Prostate gland (tissue), 2 donors: ENCODE measurements around the gene HDGFL3. TPM values are rescaled to one million over a fixed set of nuclear protein-coding genes. Genes with fewer than 3 reads are reported as not detected.

Experiments
- DNase-seq: peaks from one replicate; pipeline ENCODE4 v3.0.0-alpha.2; 2019; ENCODE audit warnings: low spot score
- H3K27ac ChIP-seq, 2 donors: fragments of 200-600 bp; sonication (generic); 2 replicates each; pipeline ENCODE4 v1.5.1; 2017 to 2019
- H3K27me3 ChIP-seq: fragments of 200-600 bp; sonication (generic); replicated peaks from 2 replicates; pipeline ENCODE4 v1.5.1; 2019; ENCODE audit not compliant: insufficient read depth
- H3K36me3 ChIP-seq, 2 donors: fragments of 200-600 bp; sonication (generic); 1 replicate in 1 of 2; 2 replicates in 1 of 2; pipeline versions ENCODE4 v1.5.1 to v1.8.1; 2017 to 2019
- H3K4me1 ChIP-seq: fragments of 200-600 bp; sonication (generic); replicated peaks from 2 replicates; pipeline ENCODE4 v1.5.1; 2019
- H3K4me3 ChIP-seq, 2 donors: fragments of 200-600 bp; sonication (generic); 2 replicates each; pipeline ENCODE4 v1.5.1; 2017 to 2019
- H3K9me3 ChIP-seq: fragments of 200-600 bp; sonication (generic); 2 replicates; pipeline ENCODE4 v1.5.1; 2017
- POLR2A ChIP-seq: fragments of 450-650 bp; IDR thresholded peaks from one replicate; pipeline ENCODE4 v1.6.1; 2016; ENCODE audit warnings: antibody characterized with exemption, mild to moderate bottlenecking
- POLR2AphosphoS5 ChIP-seq: sonication (generic); formaldehyde crosslinking; IDR thresholded peaks from one replicate; pipeline ENCODE4 v1.6.1; 2017; ENCODE audit warnings: antibody characterized with exemption
- WGBS: methylation state at CpG from one replicate; pipeline ENCODE4 v1.1.5; 2018; 5-methylcytosine and 5-hydroxymethylcytosine counted together
- intact Hi-C: fragments of 100-400 bp; cut with DNase I; formaldehyde crosslinking; loops from one replicate; pipeline ENCODE4 v1.14.2; 2022
- total RNA-seq, 2 donors: library from RNA; depleted of rRNA; stranded (reverse); fragments of >200 nt; gene quantifications; one replicate each; pipeline ENCODE4 v1.1.0, GENCODE V29; 2016
- TF ChIP-seq, protein P1 (sequence below), 4 experiments: fragments of 200-600 bp in 2 of 4; fragments of 450-650 bp in 2 of 4; sonication (generic) in 2 of 4; IDR thresholded peaks; 1 replicate in 3 of 4; 2 replicates in 1 of 4; pipeline ENCODE4 v1.5.1; 2016 to 2019; ENCODE audit warnings: antibody characterized with exemption in 4 of 4, mild to moderate bottlenecking in 2 of 4, moderate library complexity in 2 of 4

HDGFL3 gene
- total RNA-seq, 2 donors from 2014 or later, result 19.4 to 55.4 TPM

DNA sequence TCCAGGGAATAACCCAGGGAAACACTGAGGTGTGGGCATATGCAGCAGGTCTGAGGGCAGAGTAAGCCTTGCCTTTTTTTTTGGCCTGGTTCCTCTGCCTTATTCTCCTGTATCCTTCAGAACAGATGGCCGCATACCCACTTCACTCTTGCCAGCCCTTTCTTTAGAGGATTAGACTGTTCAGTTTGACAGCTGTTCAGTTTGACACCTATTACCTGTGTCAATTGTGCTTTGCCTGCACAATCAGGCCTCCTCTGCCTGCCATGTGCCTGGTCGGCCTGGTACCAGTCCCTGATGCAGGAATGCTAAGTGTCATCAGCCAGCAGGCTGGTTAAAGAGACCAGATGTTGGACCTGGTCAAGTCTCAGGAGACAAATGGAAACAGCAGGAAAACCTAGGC lies 77.8 kb downstream of the HDGFL3 start:
- no peaks in the 10 kb centered on the region for H3K36me3 ChIP-seq
- no peak overlapping the region for H3K27ac ChIP-seq
- 97% methylated on average over 2 of the region's 2 CpGs for WGBS
- no peak for DNase-seq
- no peaks in the 10 kb centered on the region for H3K4me1 ChIP-seq
- intact Hi-C loops, result no loop called here
- no peaks in the 10 kb centered on the region for H3K27me3 ChIP-seq
- H3K4me3 ChIP-seq, result no peak overlapping the region
- no peaks in the 10 kb centered on the region for H3K9me3 ChIP-seq
- TF ChIP-seq, protein P1, sequence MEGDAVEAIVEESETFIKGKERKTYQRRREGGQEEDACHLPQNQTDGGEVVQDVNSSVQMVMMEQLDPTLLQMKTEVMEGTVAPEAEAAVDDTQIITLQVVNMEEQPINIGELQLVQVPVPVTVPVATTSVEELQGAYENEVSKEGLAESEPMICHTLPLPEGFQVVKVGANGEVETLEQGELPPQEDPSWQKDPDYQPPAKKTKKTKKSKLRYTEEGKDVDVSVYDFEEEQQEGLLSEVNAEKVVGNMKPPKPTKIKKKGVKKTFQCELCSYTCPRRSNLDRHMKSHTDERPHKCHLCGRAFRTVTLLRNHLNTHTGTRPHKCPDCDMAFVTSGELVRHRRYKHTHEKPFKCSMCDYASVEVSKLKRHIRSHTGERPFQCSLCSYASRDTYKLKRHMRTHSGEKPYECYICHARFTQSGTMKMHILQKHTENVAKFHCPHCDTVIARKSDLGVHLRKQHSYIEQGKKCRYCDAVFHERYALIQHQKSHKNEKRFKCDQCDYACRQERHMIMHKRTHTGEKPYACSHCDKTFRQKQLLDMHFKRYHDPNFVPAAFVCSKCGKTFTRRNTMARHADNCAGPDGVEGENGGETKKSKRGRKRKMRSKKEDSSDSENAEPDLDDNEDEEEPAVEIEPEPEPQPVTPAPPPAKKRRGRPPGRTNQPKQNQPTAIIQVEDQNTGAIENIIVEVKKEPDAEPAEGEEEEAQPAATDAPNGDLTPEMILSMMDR (IDR thresholded peaks at IDR 0.05), result no peak
- no peak for TF ChIP-seq POLR2A

DNA sequence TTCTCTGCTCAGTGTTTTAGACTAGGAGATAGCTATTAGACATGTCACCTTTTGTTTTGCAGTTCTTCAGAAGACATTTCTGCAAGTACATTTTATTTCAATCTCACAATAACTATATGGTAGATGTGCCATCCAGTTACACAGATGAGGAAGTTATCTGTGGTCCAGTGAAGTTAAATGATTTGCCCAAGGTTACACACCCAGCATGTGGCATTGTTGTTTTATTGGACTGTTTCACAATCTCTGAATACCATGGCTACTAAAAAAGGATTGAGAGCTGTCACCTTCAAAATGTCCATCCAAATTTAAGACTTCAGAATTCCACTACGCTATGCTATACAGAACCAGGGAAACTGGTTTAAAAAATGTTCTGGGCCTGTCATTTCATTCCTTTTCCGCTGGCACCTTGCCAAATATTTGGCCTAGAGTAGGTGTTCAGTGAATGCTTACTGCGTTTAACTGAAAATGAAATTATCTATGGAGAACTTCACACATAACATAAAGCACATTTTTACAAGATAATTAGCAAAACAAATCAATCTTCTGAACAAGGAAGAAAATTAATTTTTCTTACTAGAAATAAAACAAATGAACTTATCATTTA lies 80.0 kb downstream of the HDGFL3 start:
- intact Hi-C loops, result no loop called here
- H3K27me3 ChIP-seq, result no peaks in the 10 kb centered on the region
- H3K9me3 ChIP-seq, result no peaks in the 10 kb centered on the region
- H3K4me1 ChIP-seq, result no peaks in the 10 kb centered on the region
- no peak overlapping the region for H3K4me3 ChIP-seq
- 52% methylated on average over 3 of the region's 3 CpGs for WGBS
- no peaks in the 10 kb centered on the region for H3K36me3 ChIP-seq
- no peak overlapping the region for H3K27ac ChIP-seq
- TF ChIP-seq POLR2AphosphoS5 (no peak), POLR2A (no peak)
- TF ChIP-seq, protein P1 (IDR thresholded peaks at IDR 0.05), result no peak
- DNase-seq, result no peak

DNA sequence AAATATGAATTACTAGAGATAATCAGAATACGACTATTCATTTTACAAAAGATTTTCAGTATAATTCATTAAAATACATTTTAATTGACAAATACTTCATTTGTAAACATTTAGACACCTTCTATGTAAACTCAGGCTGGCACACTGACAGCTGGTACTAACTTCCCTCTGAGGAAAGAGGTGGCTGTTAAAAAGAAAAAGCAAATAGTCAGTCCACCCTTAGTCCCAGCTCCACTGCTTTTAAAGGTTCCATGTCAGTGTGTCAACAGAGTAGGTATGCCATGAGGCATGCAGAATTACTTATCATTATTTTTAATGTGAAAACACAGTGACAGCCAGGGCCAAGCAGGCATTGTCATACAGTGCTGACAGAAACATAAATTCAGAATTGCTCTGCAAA lies 84.1 kb downstream of the HDGFL3 start:
- WGBS, result 63% methylated on average over 1 of the region's 1 CpG
- H3K4me3 ChIP-seq, result no peak overlapping the region
- H3K27me3 ChIP-seq, result no peaks in the 10 kb centered on the region
- intact Hi-C loops, result no loop called here
- no peaks in the 10 kb centered on the region for H3K36me3 ChIP-seq
- DNase-seq, result peak; percentile 68
- no peak overlapping the region for H3K27ac ChIP-seq
- H3K9me3 ChIP-seq, result no peaks in the 10 kb centered on the region
- TF ChIP-seq POLR2A (no peak), POLR2AphosphoS5 (peak; percentile 77)
- TF ChIP-seq, protein P1 (IDR thresholded peaks at IDR 0.05), result no peak
- H3K4me1 ChIP-seq, result no peaks in the 10 kb centered on the region

DNA sequence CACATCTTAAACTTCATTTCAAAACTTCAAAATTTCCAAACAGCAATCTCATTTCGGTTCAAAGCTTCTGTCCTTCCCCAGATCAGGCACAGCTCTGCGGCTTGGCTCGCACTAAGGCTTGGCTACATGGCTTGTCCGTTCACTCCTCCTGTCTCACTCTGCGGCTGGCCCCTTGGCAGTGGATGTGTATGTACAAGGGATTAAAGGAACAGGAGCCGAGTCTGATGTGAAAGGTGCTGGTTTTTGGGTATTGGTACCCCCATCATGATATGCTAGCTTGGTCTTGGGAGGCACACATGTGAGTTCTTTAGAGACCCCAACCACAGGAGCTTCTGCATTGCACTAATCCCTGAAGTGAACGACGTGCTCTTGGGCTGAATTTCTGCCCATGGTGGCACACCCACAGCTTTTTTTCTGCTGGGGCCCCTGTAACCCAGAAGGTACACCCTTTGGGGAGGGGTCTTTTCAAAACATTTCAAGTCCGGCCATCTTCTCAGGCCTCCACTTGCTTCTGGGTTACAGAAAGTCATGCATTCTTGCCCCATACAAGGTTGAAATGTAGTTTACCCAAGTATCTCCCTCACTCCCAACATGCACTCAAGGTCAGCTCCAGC lies 87.5 kb downstream of the HDGFL3 start:
- H3K9me3 ChIP-seq, result no peaks in the 10 kb centered on the region
- no peak overlapping the region for H3K27ac ChIP-seq
- 87% methylated on average over 9 of the region's 9 CpGs for WGBS
- intact Hi-C loops, result no loop called here
- no peaks in the 10 kb centered on the region for H3K4me1 ChIP-seq
- H3K4me3 ChIP-seq, result no peak overlapping the region
- DNase-seq, result no peak
- H3K36me3 ChIP-seq, result no peaks in the 10 kb centered on the region
- no peaks in the 10 kb centered on the region for H3K27me3 ChIP-seq
- no peak for TF ChIP-seq POLR2AphosphoS5
- no peak for TF ChIP-seq POLR2A
- TF ChIP-seq, protein P1 (IDR thresholded peaks at IDR 0.05), result no peak

DNA sequence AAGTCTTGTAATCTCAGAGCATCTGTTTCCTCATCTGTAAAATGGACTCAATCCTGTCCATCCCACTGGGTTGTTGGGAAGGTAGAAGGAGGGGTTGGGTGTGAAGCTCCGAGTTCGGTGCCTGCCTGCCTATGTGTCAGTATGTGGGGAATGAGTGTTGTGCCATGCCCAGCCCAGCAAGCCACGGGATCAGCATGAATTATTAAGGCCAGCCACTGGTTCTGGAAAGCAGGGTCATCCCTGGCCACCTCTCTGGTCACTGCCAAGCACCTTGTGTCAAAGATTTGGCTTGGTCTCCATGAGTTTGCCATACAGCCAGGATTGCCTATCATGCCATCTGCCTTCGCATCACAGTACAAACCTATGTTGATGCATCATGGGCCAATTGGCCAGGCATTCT lies 88.7 kb downstream of the HDGFL3 start:
- TF ChIP-seq POLR2AphosphoS5, result no peak
- TF ChIP-seq POLR2A, result no peak
- TF ChIP-seq, protein P1 (IDR thresholded peaks at IDR 0.05), result no peak
- H3K9me3 ChIP-seq, result no peaks in the 10 kb centered on the region
- H3K36me3 ChIP-seq, result no peaks in the 10 kb centered on the region
- WGBS, result 77% methylated on average over 4 of the region's 4 CpGs
- H3K4me3 ChIP-seq, result no peak overlapping the region
- intact Hi-C loops, result no loop called here
- H3K27me3 ChIP-seq, result no peaks in the 10 kb centered on the region
- no peaks in the 10 kb centered on the region for H3K4me1 ChIP-seq
- DNase-seq, result no peak
- H3K27ac ChIP-seq, result no peak overlapping the region
